GM12865 (cell line): ENCODE measurements around the gene HLCS.

Experiments
- DNase-seq: peaks from one replicate; pipeline ENCODE4 v3.0.0; 2010; ENCODE audit warnings: low read depth
- H3K4me3 ChIP-seq: 2 replicates; pipeline ENCODE4 v1.5.1; 2011; ENCODE audit warnings: mild to moderate bottlenecking, low read depth, low read length, control low read depth
- CTCF ChIP-seq: IDR thresholded peaks from 2 replicates; pipeline ENCODE4 v1.5.1; 2011; ENCODE audit warnings: low read length, control low read depth, low read depth, inconsistent platforms; ENCODE audit not compliant: insufficient read depth; ENCODE audit errors: missing control alignments

Gene HLCS

GRCh38 chr21:36749935-36750575 is 216.4 kb downstream of the HLCS start:
- no peak for TF ChIP-seq CTCF
- H3K4me3 ChIP-seq, result no peak overlapping the region
- DNase-seq, result no peak

- no peak overlapping the region for H3K4me3 ChIP-seq
- TF ChIP-seq CTCF, result no peak
- DNase-seq, result no peak
Measured at GRCh38 chr21:36747815-36748383, 218.6 kb downstream of the HLCS start.

GRCh38 chr21:36747041-36747814 is 219.2 kb downstream of the HLCS start:
- DNase-seq, result peak; percentile 4

GRCh38 chr21:36745459-36745858 is 221.0 kb downstream of the HLCS start:
- H3K4me3 ChIP-seq, result no peak overlapping the region
- no peak for DNase-seq
- no peak for TF ChIP-seq CTCF

More at GRCh38 chr21:36747041-36747814, 219.2 kb downstream of the HLCS start:
- TF ChIP-seq CTCF, result no peak
- H3K4me3 ChIP-seq, result no peak overlapping the region

- no peak overlapping the region for H3K4me3 ChIP-seq
- no peak for TF ChIP-seq CTCF
- no peak for DNase-seq
Measured at GRCh38 chr21:36744560-36745231, 221.8 kb downstream of the HLCS start.

- DNase-seq, result no peak
- TF ChIP-seq CTCF, result no peak
- H3K4me3 ChIP-seq, result no peak overlapping the region
Measured at GRCh38 chr21:36744190-36744559, 222.3 kb downstream of the HLCS start.
